Ishikawa (cell line): ENCODE data around the gene COQ8B.

Experiments
- CEBPB ChIP-seq: IDR thresholded peaks from 2 replicates; pipeline ENCODE4 v1.6.1; 2012
- CREB1 ChIP-seq: IDR thresholded peaks from 2 replicates; pipeline ENCODE4 v1.6.1; 2012; ENCODE audit warnings: low read depth
- EP300 ChIP-seq: IDR thresholded peaks from 2 replicates; pipeline ENCODE4 v1.6.1; 2012; ENCODE audit warnings: borderline replicate concordance
- FOXM1 ChIP-seq: IDR thresholded peaks from 2 replicates; pipeline ENCODE4 v1.6.1; 2012; ENCODE audit warnings: low read depth, borderline replicate concordance
- NFIC ChIP-seq: IDR thresholded peaks from 2 replicates; pipeline ENCODE4 v1.6.1; 2012
- RAD21 ChIP-seq: IDR thresholded peaks from 2 replicates; pipeline ENCODE4 v1.6.1; 2012; ENCODE audit warnings: low read depth
- TAF1 ChIP-seq: IDR thresholded peaks from 2 replicates; pipeline ENCODE4 v1.6.1; 2012; ENCODE audit warnings: low read depth, mild to moderate bottlenecking
- TEAD4 ChIP-seq: IDR thresholded peaks from 2 replicates; pipeline ENCODE4 v1.6.1; 2012
- YY1 ChIP-seq: IDR thresholded peaks from 2 replicates; pipeline ENCODE4 v1.6.1; 2012; ENCODE audit warnings: low read depth
- TF ChIP-seq, protein P1 (sequence below): IDR thresholded peaks from 2 replicates; pipeline ENCODE4 v1.6.1; 2012
- TF ChIP-seq, protein P2 (sequence below): IDR thresholded peaks from 2 replicates; pipeline ENCODE4 v1.6.1; 2012
- TF ChIP-seq, protein P3 (sequence below): IDR thresholded peaks from 2 replicates; pipeline ENCODE4 v1.6.1; 2012; ENCODE audit warnings: low read depth, mild to moderate bottlenecking

DNA sequence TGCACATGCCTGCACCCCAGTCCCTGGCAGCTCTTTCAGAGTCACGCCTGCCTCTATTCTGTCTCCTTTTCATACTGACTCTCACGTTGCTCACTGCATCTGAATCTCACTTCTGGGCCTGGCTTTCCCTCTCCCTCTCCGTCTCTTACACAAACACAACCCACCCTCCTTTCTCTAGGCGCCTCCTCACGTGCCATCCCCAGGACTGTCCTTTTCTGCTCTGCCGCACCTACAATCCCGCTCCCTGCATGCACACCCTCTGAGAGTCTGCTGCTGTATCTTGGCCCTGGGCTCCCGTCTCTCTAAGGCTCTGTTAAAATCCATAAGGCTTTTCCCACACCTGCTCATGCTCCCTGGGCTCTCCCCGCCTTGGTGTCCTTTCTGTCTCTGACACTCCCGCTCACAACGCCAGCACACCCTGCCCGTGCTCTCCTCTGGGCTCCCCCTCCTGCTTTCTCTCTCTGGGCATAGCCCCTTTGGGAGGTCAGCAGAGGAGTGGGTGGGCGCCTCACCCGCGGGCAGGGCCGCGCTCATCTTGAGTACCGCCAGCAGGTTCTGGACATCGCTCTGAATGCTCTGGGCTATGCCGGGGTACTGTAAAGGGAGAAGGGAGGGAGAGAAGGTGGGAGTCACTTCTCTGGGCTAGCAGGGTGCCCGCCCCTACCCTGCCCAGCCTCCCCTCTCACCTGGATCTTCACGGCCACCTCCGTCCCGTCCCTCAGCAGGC lies 13.5 kb downstream of the COQ8B start:
- TF ChIP-seq EP300 (no peak), RAD21 (no peak), FOXM1 (no peak), NFIC (no peak), TEAD4 (no peak), CREB1 (no peak), TAF1 (no peak), YY1 (no peak), CEBPB (no peak)
- TF ChIP-seq, protein P1, sequence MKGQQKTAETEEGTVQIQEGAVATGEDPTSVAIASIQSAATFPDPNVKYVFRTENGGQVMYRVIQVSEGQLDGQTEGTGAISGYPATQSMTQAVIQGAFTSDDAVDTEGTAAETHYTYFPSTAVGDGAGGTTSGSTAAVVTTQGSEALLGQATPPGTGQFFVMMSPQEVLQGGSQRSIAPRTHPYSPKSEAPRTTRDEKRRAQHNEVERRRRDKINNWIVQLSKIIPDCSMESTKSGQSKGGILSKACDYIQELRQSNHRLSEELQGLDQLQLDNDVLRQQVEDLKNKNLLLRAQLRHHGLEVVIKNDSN, result no peak
- TF ChIP-seq, protein P2, sequence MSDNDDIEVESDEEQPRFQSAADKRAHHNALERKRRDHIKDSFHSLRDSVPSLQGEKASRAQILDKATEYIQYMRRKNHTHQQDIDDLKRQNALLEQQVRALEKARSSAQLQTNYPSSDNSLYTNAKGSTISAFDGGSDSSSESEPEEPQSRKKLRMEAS, result no peak
- TF ChIP-seq, protein P3, sequence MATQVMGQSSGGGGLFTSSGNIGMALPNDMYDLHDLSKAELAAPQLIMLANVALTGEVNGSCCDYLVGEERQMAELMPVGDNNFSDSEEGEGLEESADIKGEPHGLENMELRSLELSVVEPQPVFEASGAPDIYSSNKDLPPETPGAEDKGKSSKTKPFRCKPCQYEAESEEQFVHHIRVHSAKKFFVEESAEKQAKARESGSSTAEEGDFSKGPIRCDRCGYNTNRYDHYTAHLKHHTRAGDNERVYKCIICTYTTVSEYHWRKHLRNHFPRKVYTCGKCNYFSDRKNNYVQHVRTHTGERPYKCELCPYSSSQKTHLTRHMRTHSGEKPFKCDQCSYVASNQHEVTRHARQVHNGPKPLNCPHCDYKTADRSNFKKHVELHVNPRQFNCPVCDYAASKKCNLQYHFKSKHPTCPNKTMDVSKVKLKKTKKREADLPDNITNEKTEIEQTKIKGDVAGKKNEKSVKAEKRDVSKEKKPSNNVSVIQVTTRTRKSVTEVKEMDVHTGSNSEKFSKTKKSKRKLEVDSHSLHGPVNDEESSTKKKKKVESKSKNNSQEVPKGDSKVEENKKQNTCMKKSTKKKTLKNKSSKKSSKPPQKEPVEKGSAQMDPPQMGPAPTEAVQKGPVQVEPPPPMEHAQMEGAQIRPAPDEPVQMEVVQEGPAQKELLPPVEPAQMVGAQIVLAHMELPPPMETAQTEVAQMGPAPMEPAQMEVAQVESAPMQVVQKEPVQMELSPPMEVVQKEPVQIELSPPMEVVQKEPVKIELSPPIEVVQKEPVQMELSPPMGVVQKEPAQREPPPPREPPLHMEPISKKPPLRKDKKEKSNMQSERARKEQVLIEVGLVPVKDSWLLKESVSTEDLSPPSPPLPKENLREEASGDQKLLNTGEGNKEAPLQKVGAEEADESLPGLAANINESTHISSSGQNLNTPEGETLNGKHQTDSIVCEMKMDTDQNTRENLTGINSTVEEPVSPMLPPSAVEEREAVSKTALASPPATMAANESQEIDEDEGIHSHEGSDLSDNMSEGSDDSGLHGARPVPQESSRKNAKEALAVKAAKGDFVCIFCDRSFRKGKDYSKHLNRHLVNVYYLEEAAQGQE, result no peak
